RWPE2 (cell line): ENCODE data around the gene LTB4R.

Experiments used
- ATAC-seq: fragments of 200-7000 bp; cut with Tn5 transposase; 3 replicates; pipeline ENCODE4 v1.9.1; 2021; ENCODE audit warnings: low read depth
- DNase-seq: peaks from one replicate; pipeline ENCODE4 v3.0.0-alpha.2; 2020; ENCODE audit warnings: low spot score
- H3K27ac ChIP-seq: fragments of 450-650 bp; 2 replicates; pipeline ENCODE4 v1.5.1; 2017; ENCODE audit warnings: mild to moderate bottlenecking; ENCODE audit not compliant: poor library complexity, severe bottlenecking
- H3K27me3 ChIP-seq: fragments of 250-450 bp; sonication (Bioruptor Pico); 2 replicates; pipeline ENCODE4 v1.5.1; 2021; ENCODE audit warnings: mild to moderate bottlenecking, moderate library complexity; ENCODE audit not compliant: insufficient read depth, poor library complexity, severe bottlenecking
- H3K36me3 ChIP-seq: fragments of 250-450 bp; sonication (Bioruptor Pico); 2 replicates; pipeline ENCODE4 v1.5.1; 2020; ENCODE audit warnings: low read depth, mild to moderate bottlenecking, moderate library complexity
- H3K4me1 ChIP-seq: fragments of 250-450 bp; sonication (Bioruptor Pico); 2 replicates; pipeline ENCODE4 v1.5.1; 2021; ENCODE audit warnings: mild to moderate bottlenecking, moderate library complexity; ENCODE audit not compliant: insufficient read depth, poor library complexity, severe bottlenecking
- H3K4me3 ChIP-seq: fragments of 250-450 bp; sonication (Bioruptor Pico); 2 replicates; pipeline ENCODE4 v1.5.1; 2021; ENCODE audit warnings: mild to moderate bottlenecking, moderate library complexity; ENCODE audit not compliant: severe bottlenecking
- H3K9me3 ChIP-seq: fragments of 250-450 bp; sonication (Bioruptor Pico); 2 replicates; pipeline ENCODE4 v1.5.1; 2021; ENCODE audit warnings: mild to moderate bottlenecking, moderate library complexity; ENCODE audit not compliant: severe bottlenecking
- CTCF ChIP-seq: fragments of 450-650 bp; IDR thresholded peaks from one replicate; pipeline ENCODE4 v1.5.1; 2017; ENCODE audit warnings: mild to moderate bottlenecking, moderate library complexity; ENCODE audit not compliant: poor library complexity, severe bottlenecking

Gene LTB4R

DNA sequence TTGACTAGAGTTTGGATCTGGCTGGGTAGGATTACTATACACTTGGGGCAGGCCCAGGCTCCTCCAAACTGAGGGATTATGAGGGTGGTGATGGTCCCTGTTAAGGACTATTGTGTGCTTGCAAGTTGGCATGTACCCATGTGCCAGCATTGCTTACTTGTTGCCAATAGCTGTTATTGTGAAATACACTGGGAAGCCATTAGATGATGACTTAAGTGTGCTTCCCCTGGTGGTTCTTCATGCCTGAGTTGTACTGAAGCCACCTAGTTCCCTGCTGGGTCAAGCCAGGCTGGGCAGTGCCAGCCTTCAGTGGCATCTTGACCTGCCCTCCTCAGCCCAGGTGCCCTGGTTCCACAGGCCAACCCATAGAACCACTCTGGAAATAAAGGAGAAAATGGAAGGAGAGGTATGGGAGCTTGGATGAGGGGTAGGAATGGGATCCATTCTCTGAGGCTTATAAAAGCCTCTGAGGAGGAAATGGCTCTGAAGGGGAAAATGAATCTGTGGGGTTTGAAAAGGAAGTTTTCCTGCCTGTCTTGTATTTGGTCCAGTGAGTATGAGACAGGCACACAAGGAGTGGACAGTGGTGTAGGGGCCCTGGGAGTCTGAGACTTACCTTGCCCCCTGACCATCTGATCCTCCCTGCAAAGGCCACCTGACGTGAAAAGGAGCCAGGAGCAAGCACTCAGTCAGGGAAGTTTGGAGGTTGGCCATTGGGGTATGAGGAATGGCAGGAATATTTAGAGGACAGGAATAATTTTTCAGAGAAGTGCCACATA lies 724 bp downstream of the LTB4R start:
- H3K36me3 ChIP-seq: peaks cover 8% of the 10 kb centered on the region
- no peak for ATAC-seq
- H3K27me3 ChIP-seq: no peaks in the 10 kb centered on the region

GRCh38 chr14:24312736-24313507 lies 1.6 kb downstream of the LTB4R start:
- no peaks in the 10 kb centered on the region for H3K27me3 ChIP-seq
- peaks cover 8% of the 10 kb centered on the region for H3K36me3 ChIP-seq
- ATAC-seq (no peak), DNase-seq (no peak)
- H3K4me1 ChIP-seq: peaks cover 35% of the 10 kb centered on the region
- H3K27ac ChIP-seq: no peak overlapping the region
- no peak for TF ChIP-seq CTCF
- H3K9me3 ChIP-seq: no peaks in the 10 kb centered on the region
- H3K4me3 ChIP-seq: no peak overlapping the region

More for the DNA sequence above, 724 bp downstream of the LTB4R start:
- Histone ChIP-seq H3K4me1 (peaks cover 29% of the 10 kb centered on the region), H3K27ac (no peak overlapping the region), H3K4me3 (no peak overlapping the region), H3K9me3 (no peaks in the 10 kb centered on the region)
- no peak for DNase-seq
- TF ChIP-seq CTCF: no peak

DNA sequence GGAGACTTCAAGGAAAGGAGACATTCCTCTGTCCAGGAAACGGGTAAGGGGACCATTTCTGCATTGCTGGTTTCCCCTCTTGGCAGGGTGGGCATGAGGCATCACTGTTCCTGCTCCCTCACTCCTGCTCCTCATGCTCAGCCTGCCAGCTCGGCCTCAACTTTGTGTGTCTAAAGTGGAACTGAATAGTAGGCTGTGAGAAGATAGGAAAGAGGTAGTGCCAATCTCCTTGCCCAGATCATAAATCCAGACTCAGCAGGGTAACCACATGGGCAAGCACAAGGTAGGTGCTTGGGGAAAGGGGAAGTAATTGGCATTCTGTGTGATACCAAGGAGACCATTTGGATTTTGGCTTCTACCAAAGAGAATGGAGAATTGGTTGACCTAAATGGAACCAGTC lies 2.6 kb downstream of the LTB4R start:
- no peak overlapping the region for H3K4me3 ChIP-seq
- no peak for TF ChIP-seq CTCF
- no peaks in the 10 kb centered on the region for H3K9me3 ChIP-seq
- ATAC-seq (no peak), DNase-seq (no peak)
- H3K27ac ChIP-seq: peak overlapping the region; percentile 2
- H3K27me3 ChIP-seq: no peaks in the 10 kb centered on the region
- peaks cover 35% of the 10 kb centered on the region for H3K4me1 ChIP-seq
- peaks cover under 1% of the 10 kb centered on the region for H3K36me3 ChIP-seq

DNA sequence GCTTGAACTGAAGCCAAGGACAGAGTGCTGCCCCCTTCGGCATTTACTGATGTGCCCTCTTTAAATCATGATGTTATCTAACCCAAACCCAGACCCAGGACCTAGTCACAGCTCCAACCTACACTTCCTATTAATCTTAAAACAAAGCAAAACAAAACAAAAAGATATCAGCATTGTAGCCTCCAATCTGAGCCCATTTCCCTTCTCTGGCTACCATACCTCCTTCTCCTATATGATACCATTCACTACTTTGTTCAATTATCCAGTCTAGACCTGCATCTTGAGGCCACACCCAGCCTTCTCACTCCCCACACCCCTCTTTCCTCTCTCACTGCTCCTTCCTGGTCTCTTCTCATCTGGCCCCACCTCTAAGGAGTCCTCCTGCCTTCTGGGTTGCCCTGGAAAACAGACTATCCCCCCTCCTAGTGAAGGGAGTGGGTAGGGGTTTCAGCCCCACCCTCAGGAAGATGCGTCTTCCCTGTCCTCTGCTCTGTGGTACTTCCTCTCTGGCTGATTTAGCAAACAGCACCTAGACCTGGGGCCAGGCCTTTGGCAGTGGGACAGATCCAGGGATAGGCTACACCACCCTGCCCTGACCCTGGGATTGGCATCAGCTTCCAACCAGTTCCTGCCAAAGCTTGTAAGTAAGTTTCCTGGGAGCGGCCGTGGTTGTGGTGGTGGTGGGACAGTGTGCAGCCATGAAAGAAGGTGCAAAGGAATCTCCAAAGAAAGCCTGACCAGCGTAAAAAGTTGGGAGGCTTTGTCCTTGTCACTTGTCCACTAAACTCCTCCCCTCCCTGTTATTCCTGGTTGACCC lies 3.3 kb downstream of the LTB4R start:
- H3K4me3 ChIP-seq: no peak overlapping the region
- no peaks in the 10 kb centered on the region for H3K36me3 ChIP-seq
- DNase-seq (no peak), ATAC-seq (no peak)
- peaks cover 30% of the 10 kb centered on the region for H3K4me1 ChIP-seq
- no peaks in the 10 kb centered on the region for H3K27me3 ChIP-seq
- peak overlapping the region; percentile 2 for H3K27ac ChIP-seq
- no peaks in the 10 kb centered on the region for H3K9me3 ChIP-seq
- no peak for TF ChIP-seq CTCF
